GM10248 (cell line): ENCODE results near the gene PARL.

Source experiments
- CTCF ChIA-PET: fragments of 300-600 bp; sonication (Branson Sonifier 250); formaldehyde crosslinking; extraction: SDS; loops from one replicate; lab custom pipeline; 2021; ENCODE audit warnings: antibody characterized with exemption; lab: Yijun Ruan, JAX
- POLR2A ChIA-PET: fragments of 350-650 bp; sonication (Branson Sonifier 250); formaldehyde crosslinking; extraction: SDS; loops from one replicate; lab custom pipeline; 2020; ENCODE audit warnings: antibody characterized with exemption; lab: Yijun Ruan, JAX
- DNase-seq: peaks from one replicate; pipeline ENCODE4 v3.0.0; 2012; ENCODE audit errors: extremely low spot score
- CTCF ChIP-seq: IDR thresholded peaks from 2 replicates; pipeline ENCODE4 v1.5.1; 2012; ENCODE audit warnings: mild to moderate bottlenecking, low read depth; ENCODE audit errors: extremely low read depth, missing control alignments, control extremely low read depth

PARL gene

GRCh38 chr3:183897606-183898005 lies 12.9 kb upstream of the PARL start:
- POLR2A ChIA-PET = interaction anchor here (0.6 kb wide), 1 partner anchor 598 kb away, joined by 4 read pairs; no protein-coding TSS in a partner anchor
- CTCF ChIA-PET = interaction anchor here (0.8 to 7.4 kb wide), 21 partner anchors 9 to 644 kb away, joined by 3 to 65 read pairs (median 4); partner anchors contain the start of genes ABCC5, EEF1AKMT4 and PARL
- TF ChIP-seq CTCF = no peak
- DNase-seq = no peak

- no peak for TF ChIP-seq CTCF
- no peak for DNase-seq
- CTCF ChIA-PET = interaction anchor here (1.0 to 7.4 kb wide), 26 partner anchors 10 to 645 kb away, joined by 3 to 65 read pairs (median 7); partner anchors contain the start of genes ABCC5, EEF1AKMT4, PARL and VWA5B2
- POLR2A ChIA-PET = interaction anchor here (0.7 kb wide), 1 partner anchor 25 kb away, joined by 3 read pairs; no protein-coding TSS in a partner anchor
Measured at GRCh38 chr3:183896610-183897009, 11.9 kb upstream of the PARL start.

- ChIA-PET POLR2A (no interaction called here), CTCF (interaction anchor here (0.8 to 7.4 kb wide), 47 partner anchors 10 to 660 kb away, joined by 3 to 65 read pairs (median 5); partner anchors contain the start of genes ABCC5, ABCF3, EEF1AKMT4 and EIF2B5)
- TF ChIP-seq CTCF = no peak
- no peak for DNase-seq
Measured at GRCh38 chr3:183896184-183896583, 11.5 kb upstream of the PARL start.

GRCh38 chr3:183895774-183896173 lies 11.1 kb upstream of the PARL start:
- ChIA-PET POLR2A (no interaction called here), CTCF (interaction anchor here (0.6 to 7.4 kb wide), 52 partner anchors 10 to 661 kb away, joined by 3 to 65 read pairs (median 4); partner anchors contain the start of genes ABCC5, ABCF3, EEF1AKMT4 and EIF2B5)
- TF ChIP-seq CTCF = no peak
- DNase-seq = no peak

GRCh38 chr3:183895296-183895695 lies 10.6 kb upstream of the PARL start:
- ChIA-PET POLR2A (interaction anchor here (0.6 kb wide), 1 partner anchor 250 kb away, joined by 3 read pairs; no protein-coding TSS in a partner anchor), CTCF (interaction anchor here (0.6 to 7.4 kb wide), 49 partner anchors 10 to 661 kb away, joined by 3 to 65 read pairs (median 4); partner anchors contain the start of genes ABCC5, ABCF3, EEF1AKMT4 and EIF2B5)
- DNase-seq = peak; percentile 86
- TF ChIP-seq CTCF = peak; percentile 79

- CTCF ChIA-PET = interaction anchor here (0.9 to 7.4 kb wide), 4 partner anchors 7 to 357 kb away, joined by 3 to 55 read pairs (median 4); partner anchors contain the start of genes EEF1AKMT4 and PARL
- no peak for TF ChIP-seq CTCF
- no peak for DNase-seq
- POLR2A ChIA-PET = no interaction called here
Measured at GRCh38 chr3:183892610-183893214, 8.0 kb upstream of the PARL start.
